NCI-H2107 treated with DMSO at 0.1 percent for 48 hours (cell line): Measurements from ENCODE around the gene OTULINL.
A peak's percentile ranks its signal among the peaks of the same experiment; 100 is the strongest.

ENCODE experiments used
- DNase-seq: peaks from one replicate; lab custom pipeline; 2025; ENCODE audit not compliant: unreplicated experiment; lab: John Stamatoyannopoulos, UW

OTULINL gene

GRCh38 chr5:14599476-14600127 lies 18.0 kb downstream of the OTULINL start:
- DNase-seq: no peak

DNA sequence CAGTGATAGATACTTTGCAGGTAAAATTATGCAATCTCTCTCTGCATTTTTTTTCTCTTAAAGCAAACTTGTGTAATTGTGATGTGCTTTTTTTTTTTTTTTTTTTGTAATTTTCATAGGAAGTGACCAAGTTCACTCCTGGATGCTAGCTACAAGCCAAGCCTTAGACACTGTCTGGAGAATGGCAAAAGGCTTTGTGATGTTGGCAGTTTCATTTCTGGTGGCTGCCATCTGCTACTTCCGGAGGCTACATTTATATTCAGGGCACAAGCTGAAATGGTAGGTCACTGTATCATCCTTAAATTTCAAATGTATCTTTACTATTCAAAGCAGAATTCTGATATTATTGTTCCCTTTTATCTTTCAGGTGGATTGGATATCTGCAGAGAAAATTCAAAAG lies 19.3 kb downstream of the OTULINL start:
- DNase-seq: no peak

DNA sequence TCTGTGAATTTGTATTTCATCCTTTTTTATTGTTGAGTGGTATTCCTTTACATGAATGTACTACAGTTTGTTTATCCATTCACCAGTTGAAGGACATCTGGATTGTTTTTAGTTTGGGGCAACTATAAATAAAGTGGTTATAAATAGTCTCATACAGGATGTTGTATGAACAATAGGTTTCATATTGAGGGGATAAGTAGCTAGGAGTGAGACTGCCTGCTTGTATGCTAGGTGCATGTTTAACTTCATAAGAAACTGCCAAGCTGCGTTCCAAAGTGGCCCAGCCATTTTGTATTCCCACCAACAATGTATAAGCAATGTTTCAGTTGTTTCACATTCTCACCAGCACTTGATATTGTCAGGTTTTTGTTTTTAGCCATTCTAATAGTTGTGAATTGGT lies 21.5 kb downstream of the OTULINL start:
- DNase-seq: no peak

- no peak for DNase-seq
Observed at GRCh38 chr5:14607104-14607503, 25.5 kb downstream of the OTULINL start.

GRCh38 chr5:14608169-14608568 lies 26.6 kb downstream of the OTULINL start:
- DNase-seq: no peak

DNA sequence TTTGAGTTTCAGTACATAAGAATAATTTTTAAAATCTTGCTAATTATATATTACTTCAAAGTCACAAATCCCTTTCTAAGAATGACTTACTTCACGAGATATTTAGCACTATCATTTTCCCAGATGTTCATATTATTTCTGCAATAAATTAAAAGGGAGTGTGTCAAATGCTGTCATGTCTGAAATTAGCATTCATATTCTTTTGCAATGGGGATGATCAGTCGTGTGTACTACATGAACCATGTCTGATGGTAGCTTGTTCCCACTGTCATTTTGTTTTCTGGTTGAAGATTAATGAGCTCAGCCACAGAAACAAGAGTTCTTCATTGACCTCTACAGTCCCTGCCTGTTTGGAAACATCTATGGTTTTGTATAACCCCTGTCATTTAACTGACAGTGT lies 30.1 kb downstream of the OTULINL start:
- DNase-seq: no peak

DNA sequence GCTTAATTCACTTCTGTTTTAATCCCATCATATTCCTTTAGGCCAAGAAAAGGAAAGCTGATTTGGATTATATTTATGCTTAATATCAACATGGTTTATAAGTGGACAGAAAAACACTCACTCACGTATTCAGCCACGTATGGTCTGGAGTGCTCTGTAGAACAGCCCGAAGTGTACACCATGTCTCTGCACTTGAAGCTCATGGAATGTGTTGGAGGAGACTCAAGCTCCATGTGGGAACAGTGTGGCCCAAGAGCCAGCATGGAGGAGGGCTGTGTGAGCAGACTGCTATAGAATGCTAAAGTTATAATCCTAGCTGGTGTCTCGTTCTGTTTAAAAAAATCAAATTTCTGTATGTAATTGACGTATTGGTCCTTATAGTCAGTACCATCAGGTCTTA lies 32.9 kb downstream of the OTULINL start:
- no peak for DNase-seq

- no peak for DNase-seq
Observed at GRCh38 chr5:14615365-14615764, 33.8 kb downstream of the OTULINL start.

- no peak for DNase-seq
Observed at GRCh38 chr5:14617441-14617840, 35.8 kb downstream of the OTULINL start.

DNA sequence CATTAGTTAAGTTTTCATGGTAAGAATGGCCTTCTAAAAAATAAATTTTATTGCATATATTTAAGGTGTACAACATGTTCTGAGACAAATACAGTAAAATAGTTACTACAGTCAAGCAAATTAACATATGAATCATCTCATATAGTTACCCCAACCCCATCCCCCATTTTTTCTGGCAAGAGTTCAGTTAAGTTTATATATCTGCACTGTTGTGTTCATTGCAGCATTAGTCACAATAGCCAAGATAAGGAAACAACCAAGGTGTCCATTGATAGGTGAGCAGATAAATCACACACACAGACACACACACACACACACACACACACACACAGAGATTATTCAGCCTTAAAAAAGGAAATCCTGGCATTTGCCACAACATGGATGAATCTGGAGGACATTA lies 45.7 kb downstream of the OTULINL start:
- no peak for DNase-seq

- DNase-seq: no peak
Observed at GRCh38 chr5:14628346-14628745, 46.8 kb downstream of the OTULINL start.

- DNase-seq: no peak
Observed at GRCh38 chr5:14630671-14631070, 49.1 kb downstream of the OTULINL start.

DNA sequence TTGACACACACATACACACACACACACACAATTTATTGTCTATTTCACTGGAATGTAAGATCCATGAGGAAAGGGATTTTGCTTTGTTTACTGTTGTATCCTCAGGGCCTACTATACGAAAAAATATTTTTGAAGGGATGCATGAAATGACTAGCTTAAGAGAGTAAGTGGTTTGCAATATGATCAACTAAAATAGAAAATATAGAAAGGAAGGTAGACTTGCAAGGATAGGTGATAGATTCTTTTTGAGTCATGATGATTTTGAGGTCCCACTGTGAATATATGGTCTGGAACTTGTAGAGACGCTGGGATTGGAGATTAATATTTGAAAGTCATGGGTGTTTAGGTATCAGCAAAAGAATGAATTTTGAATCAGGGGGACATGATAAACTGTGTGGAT lies 54.1 kb downstream of the OTULINL start:
- no peak for DNase-seq

GRCh38 chr5:14640765-14641164 lies 59.2 kb downstream of the OTULINL start:
- no peak for DNase-seq

GRCh38 chr5:14644623-14645237 lies 63.1 kb downstream of the OTULINL start:
- DNase-seq: no peak

DNA sequence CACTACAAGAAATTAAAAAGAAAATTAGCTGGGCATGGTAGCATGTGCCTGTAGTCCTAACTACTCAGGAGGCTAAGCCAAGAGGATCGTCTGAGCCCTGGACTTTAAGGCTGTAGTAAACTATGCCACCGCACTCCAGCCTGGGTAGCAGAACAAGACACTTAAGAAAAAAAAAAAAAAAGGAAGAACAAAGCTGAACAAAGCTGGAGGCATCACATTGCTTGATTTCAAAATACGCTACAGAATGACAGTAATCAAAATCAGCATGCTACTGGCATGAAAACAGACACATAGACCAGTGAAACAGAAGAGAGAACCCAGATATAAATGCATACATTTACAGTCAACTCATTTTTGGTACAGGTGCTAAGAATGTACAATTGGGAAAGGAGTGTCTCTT lies 68.5 kb downstream of the OTULINL start:
- no peak for DNase-seq

DNA sequence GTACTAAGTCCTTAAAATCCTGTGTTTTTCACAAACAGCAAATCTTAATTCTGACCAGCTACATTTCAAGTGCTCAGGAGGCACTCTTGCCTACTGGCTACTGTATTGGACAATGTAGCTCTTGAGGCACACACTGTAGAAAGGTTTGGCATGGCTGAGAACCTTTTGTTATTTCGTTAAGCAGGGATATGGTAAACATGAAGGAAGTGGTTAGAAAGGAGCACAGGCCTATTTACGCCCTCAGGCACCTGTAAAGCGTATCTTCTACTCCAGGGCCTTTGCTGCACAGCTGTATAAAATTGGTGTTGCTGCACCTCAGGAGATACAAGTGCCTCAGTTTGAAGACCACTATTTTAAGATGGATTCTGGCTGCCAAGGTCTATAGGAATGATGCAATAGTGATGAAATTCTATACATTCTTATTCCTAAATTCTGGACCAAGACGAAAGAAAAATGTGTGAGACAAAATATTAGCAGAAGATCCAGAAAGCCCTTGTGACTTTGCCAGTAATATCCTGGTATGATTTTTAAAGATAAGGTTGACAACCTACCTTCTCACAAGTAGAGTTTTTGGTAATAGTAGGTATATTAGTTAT lies 73.7 kb downstream of the OTULINL start:
- DNase-seq: peak; percentile 13

DNA sequence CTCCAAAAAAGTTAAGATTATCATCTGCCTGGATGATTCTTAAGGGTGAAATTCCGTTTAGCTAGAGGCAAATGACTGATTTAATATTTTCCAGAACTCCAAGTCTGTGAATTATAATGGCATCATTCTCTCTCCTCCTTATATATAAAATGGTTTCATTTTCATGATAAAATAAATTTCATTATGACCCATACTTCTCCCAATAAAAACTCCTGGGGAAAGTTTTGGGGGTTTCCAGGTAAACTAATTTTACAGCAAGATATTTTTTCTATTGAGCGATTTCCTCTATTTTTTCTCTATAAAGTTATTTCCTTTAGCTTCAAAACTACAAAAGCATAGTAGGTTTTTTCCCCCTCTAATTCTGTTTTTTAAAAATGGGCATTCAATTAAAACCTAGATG lies 75.3 kb downstream of the OTULINL start:
- no peak for DNase-seq

DNA sequence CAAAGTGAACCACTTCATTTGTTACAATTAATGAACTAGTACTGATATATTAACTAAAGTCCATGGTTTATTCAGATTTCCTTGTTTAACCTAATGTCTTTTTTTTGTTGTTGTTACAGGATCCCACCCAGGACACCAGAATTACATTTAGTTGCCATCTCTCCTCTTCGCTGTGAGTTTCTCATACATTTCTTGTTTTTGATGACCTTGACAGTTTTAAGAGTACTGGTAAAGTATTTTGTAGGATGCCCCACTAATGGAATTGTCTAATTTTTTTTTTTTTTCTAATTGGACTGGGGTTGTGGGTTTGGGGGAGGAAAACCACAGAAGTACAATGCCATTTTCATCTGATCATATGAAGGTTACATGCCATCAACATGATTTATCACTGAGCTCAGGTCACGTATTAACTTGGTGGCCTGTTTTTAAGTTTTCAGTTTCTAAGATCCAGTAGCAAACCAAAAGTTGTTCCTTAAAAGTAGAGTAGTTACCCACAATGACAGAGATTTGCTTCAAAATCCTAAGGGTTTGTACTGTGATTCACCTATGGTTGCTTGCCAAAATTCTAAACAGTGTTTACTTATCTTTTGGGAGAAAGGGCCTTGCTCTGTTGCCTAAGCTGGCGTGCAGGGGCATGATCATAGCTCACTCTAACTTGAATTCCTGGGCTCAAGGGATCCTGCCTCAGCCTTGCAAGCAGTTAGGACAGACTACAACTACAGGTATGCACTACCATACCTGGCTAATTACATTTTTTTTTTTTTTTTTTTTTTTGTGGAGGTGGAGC lies 78.4 kb downstream of the OTULINL start:
- DNase-seq: no peak

DNA sequence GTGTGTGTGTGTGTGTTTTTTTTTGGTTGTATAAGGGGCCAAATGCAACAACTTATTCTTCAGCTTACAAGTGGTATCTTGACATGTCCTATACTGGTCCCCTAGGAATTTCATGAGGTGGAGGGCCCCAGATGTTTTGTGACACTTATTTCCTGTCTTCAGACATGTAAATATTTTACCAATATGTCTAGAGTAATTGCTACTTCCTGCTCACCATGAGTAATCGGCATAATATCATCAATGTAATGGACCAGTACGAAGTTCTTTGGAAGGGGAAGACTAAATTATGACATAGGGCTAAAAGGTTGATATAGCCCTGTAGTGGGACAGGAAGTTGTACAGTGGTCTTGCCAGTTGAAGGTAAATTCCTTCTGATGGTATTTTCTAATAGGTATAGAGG lies 79.2 kb downstream of the OTULINL start:
- DNase-seq: no peak
